Subcutaneous adipose tissue (tissue), 4 donors: ENCODE results near the gene PSAP. TPM values are rescaled to one million over a fixed set of nuclear protein-coding genes. Genes with fewer than 3 reads are reported as not detected.

ENCODE experiments used
- CTCF ChIP-seq: fragments of 450-650 bp; IDR thresholded peaks from one replicate; pipeline ENCODE4 v1.5.1; 2016; ENCODE audit warnings: low read depth, mild to moderate bottlenecking, control low read depth, antibody characterized with exemption, moderate library complexity
- total RNA-seq, 4 donors: library from RNA; depleted of rRNA; stranded (reverse); fragments of >200 nt; gene quantifications; one replicate each; pipeline ENCODE4 v1.1.0, GENCODE V29; 2016

The PSAP gene
- total RNA-seq, 4 donors from 2014 or later: 851 to 2,903 (median 1,278) TPM

- no peak for TF ChIP-seq CTCF
Observed at GRCh38 chr10:71774916-71775702, 75.9 kb downstream of the PSAP start.

GRCh38 chr10:71773221-71773971, 77.7 kb downstream of the PSAP start, which contains the start of gene VSIR:
Gene VSIR (minus strand): TSS chr10:71773520. CDS start chr10:71773439, 81 bp downstream.
- no peak for TF ChIP-seq CTCF

- no peak for TF ChIP-seq CTCF
Observed at GRCh38 chr10:71772832-71773220, 78.2 kb downstream of the PSAP start.

GRCh38 chr10:71771821-71772617, 79.0 kb downstream of the PSAP start:
- no peak for TF ChIP-seq CTCF

- TF ChIP-seq CTCF: no peak
Observed at GRCh38 chr10:71771204-71771603, 79.8 kb downstream of the PSAP start.

GRCh38 chr10:71770789-71771188, 80.3 kb downstream of the PSAP start:
- no peak for TF ChIP-seq CTCF
